Hindlimb muscle (tissue), 1 donor: Measurements from ENCODE around the gene HPCAL1. TPM values are rescaled to one million over a fixed set of nuclear protein-coding genes. Genes with fewer than 3 reads are reported as not detected.

Experiments
- DNase-seq: peaks from one replicate; pipeline ENCODE4 v3.0.0-alpha.2; 2013
- polyA plus RNA-seq: library from polyadenylated mRNA; unstranded; fragments of 120-200 nt; gene quantifications from one replicate; pipeline ENCODE4 v1.2.1, GENCODE V29; 2013; ENCODE audit not compliant: insufficient read length

Gene HPCAL1
- polyA plus RNA-seq, 1 donor, result 48.0 TPM

GRCh38 chr2:10469301-10469700 lies 166.6 kb downstream of the HPCAL1 start:
- no peak for DNase-seq

GRCh38 chr2:10469955-10470608 lies 167.4 kb downstream of the HPCAL1 start:
- DNase-seq, result no peak

GRCh38 chr2:10471046-10471571 lies 168.4 kb downstream of the HPCAL1 start:
- DNase-seq, result no peak

- no peak for DNase-seq
These were observed 169.3 kb downstream of the HPCAL1 start for GRCh38 chr2:10471955-10472354.

GRCh38 chr2:10473121-10473756 lies 170.5 kb downstream of the HPCAL1 start:
- DNase-seq, result no peak

- DNase-seq, result no peak
These were observed 172.6 kb downstream of the HPCAL1 start for GRCh38 chr2:10475221-10475722.

GRCh38 chr2:10475811-10476660 lies 173.3 kb downstream of the HPCAL1 start:
- no peak for DNase-seq

DNA sequence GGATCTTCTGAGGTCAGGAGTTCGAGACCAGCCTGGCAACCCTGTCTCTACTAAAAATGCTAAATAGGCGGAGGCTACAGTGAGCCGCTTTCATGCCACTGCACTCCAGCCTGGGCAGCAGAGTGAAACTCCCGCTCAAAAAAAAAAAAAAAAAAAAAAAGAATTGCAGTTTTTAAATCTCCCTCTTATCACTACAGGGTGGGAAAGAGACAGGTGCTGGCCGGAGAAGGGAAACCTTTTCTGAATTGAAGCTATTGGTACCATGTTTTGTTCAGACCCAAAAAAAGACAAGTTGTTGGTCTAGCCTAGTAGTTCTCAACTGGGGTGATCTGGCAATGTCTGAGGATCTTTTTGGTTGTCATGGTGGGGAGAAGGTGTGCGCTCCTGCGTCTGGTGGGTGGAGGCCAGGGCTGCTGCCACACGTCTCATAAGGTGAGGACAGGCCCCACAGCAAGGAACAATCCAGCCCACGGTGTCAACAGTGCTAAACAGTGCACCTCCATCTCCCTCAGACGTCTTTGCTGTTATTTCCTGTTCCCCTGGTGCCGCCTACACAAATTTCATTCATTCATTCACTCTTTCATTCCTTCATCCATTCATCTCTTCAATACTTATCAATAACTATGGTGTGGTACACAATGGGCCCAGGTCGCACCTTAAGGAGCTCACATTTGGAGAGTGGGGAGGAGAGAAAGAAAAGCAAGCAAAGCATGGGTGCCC lies 174.2 kb downstream of the HPCAL1 start:
- DNase-seq, result no peak

Other genes with a start within 250 kb of the HPCAL1 start
- gene CYS1, start 222.5 kb upstream of the HPCAL1 start, polyA plus RNA-seq, result 14.0 TPM
- gene RRM2, start 180.2 kb upstream of the HPCAL1 start, polyA plus RNA-seq, result 31.8 TPM
- gene ODC1, start 145.4 kb downstream of the HPCAL1 start, polyA plus RNA-seq, result 103 TPM